GM19467 (cell line): ENCODE measurements around the gene CHCHD6.

ENCODE experiments used
- ATAC-seq: cut with Tn5 transposase; IDR thresholded peaks from one replicate; pipeline ENCODE4 v1.9.1; 2021; ENCODE audit warnings: mild to moderate bottlenecking, moderate library complexity; ENCODE audit not compliant: unreplicated experiment

Gene CHCHD6

DNA sequence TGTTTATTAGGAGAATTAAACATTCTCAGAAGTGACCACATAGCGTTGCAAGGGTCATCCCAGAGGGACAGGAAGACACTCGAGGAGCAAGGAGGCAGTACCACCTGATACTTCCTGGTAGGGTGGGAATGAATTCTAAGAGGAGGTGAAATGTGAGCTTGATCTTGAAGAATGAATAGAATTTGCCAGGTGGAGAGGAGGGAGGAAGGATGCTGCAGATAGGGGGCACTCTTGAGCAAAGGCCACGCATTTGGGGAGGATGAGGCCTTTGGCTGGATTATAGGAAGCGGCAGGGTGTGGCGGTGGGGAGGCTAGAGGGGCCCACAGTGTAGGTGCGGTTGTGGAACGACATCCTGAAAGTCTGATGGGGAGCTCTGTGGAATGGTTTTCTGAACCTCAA lies 33.5 kb downstream of the CHCHD6 start:
- ATAC-seq = no peak

- ATAC-seq = no peak
These were observed 38.0 kb downstream of the CHCHD6 start for GRCh38 chr3:126742057-126742456.

GRCh38 chr3:126743350-126743749 lies 39.3 kb downstream of the CHCHD6 start:
- ATAC-seq = no peak

GRCh38 chr3:126743781-126744180 lies 39.7 kb downstream of the CHCHD6 start:
- no peak for ATAC-seq

DNA sequence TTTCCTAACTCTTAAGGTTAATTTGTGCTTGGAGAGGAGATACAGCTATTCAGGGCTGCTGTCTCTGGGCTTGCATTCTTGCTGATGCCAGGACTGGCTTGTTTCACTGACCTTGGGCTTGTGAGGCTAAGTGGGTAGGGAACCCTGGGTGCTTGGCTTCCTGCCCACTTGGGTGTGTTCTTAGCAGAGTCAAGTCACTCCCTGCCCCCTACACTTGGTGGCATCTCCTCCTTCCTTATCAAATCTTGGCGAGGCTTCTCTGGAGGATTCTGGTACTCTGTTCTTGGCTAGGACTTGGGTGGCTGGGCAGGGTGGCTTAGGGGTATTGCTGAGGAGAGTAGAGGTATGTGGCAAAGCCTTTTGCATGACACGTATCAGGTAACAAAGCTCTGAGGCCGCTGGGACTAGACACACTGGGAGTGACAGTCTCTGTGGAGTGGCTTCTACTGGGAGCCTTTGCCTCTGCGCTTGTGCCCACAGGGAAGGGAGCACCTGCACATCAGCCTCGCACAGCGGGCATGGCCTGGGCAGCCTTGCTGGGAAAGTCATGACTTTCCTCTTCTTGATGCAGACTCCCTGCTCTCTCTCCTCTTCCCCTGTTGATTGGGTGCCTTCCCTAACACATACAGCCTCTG lies 41.8 kb downstream of the CHCHD6 start:
- no peak for ATAC-seq

- ATAC-seq = no peak
These were observed 42.5 kb downstream of the CHCHD6 start for GRCh38 chr3:126746395-126747177.

DNA sequence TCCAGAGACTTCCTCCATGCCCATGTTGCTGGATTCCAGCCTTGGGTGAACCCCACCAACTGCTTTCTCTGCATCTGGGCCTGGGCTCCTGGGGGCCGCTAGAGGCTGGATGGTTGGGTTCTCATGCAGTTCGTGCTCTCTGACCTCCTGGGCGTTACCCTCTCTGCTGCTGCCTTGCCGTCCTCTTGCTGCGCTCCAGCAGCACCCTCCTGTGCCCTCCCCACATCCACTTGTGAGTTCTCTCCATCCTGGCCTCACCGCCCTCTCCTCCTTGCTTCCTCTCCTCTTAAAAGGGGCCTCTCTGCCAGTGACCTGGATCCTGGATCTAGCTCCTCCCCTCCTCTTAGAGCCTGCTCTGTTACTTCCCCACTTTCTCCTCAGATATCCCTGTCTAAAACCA lies 43.7 kb downstream of the CHCHD6 start:
- no peak for ATAC-seq

DNA sequence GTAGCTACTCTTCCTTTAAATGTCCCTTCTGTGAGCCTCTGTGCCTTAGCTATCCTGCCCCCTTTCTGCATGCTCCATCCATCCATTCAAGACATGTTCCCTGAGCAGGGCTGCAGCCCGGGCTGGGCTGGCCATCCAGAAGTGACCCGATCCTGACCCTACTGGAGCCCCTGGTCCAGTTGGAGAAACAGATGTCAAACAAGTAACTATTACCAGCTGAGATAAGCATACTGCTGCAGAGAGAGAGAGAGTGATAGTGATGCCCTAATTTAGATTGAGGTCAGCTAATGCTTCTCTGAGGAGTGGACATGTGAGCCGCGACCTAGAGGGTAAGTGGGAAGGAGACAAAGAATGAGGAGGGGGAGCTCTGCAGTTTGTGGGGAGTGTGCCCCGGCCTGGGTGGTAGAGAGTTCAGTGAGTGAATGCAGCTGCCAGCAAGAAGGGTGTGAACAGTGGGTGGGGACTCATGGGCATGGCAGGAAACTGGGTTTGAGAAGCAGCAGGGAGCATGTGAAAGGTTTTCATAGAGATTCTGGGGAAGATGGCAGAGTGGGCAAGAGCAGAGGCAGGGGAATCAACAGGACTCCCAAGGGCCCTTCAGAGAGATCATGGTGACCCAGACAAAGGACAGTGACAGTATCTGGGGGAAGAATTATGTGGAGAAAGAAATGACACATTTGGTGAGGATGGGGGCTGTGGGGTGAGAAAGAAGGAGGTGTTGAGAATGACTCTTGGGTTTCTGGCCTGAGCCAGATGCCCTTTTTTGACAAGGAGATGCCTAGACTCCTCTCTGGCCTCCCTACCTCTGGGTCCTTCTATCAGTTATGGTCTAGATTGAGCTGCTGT lies 44.9 kb downstream of the CHCHD6 start:
- no peak for ATAC-seq

- no peak for ATAC-seq
These were observed 45.5 kb downstream of the CHCHD6 start for GRCh38 chr3:126749547-126749875.

DNA sequence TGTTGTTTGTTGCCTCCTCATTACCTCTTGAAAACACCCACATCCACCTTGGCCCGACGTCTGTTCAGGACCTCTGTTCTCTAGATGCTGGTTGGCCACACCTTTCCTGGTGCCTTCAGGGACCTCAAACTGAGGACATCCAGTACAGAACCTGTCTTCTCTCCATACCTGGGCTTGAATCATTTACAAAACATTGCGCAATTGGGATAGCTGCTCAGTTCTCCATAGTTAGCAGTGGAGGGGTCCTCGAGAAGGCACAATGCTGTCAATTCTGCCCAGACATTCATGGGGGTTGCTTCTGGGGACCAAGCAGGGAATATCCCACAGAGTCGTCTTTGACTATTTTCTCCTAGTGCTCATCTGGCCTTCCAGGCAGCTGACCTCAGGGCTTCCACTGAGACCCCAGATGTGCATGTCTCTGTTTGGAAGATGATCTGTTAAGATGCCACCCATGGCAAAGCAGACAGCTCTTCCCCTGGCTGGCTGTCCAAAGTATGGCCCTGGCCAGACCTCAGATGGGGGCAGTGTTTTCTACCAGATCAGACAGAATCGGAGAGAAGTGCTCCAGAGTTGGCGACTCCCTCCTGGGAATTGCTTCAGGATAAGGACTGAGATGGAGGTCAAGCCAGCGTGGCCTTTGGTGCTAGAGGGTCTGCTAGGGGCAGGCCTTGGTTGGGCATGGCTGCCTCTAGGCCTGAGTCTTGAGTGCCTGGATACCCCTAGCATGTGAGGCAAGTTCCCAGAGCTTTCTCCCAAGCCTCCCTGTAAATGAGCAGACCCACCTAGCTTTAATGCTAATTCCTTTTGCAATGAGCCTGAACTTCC lies 46.1 kb downstream of the CHCHD6 start:
- ATAC-seq = no peak

DNA sequence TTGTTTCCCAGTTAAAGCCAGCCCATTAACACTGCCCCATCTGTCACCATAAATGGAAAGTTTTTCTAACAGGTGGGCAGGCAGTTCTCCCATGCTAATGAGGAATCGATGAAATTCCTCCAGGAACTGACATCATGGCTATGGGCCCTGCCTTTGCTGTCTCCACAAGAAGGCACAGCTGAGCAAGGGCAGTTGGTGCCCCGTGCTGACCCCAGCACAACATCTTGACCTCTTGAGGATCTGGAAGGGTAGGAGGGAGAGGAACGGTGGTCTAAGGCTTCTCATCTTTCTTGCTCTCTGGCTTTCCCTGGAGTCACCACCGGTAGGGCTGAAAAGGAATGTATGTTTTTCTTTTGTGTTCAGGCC lies 46.7 kb downstream of the CHCHD6 start:
- no peak for ATAC-seq

- no peak for ATAC-seq
These were observed 47.7 kb downstream of the CHCHD6 start for GRCh38 chr3:126751611-126752302.

- no peak for ATAC-seq
These were observed 48.5 kb downstream of the CHCHD6 start for GRCh38 chr3:126752303-126753190.

DNA sequence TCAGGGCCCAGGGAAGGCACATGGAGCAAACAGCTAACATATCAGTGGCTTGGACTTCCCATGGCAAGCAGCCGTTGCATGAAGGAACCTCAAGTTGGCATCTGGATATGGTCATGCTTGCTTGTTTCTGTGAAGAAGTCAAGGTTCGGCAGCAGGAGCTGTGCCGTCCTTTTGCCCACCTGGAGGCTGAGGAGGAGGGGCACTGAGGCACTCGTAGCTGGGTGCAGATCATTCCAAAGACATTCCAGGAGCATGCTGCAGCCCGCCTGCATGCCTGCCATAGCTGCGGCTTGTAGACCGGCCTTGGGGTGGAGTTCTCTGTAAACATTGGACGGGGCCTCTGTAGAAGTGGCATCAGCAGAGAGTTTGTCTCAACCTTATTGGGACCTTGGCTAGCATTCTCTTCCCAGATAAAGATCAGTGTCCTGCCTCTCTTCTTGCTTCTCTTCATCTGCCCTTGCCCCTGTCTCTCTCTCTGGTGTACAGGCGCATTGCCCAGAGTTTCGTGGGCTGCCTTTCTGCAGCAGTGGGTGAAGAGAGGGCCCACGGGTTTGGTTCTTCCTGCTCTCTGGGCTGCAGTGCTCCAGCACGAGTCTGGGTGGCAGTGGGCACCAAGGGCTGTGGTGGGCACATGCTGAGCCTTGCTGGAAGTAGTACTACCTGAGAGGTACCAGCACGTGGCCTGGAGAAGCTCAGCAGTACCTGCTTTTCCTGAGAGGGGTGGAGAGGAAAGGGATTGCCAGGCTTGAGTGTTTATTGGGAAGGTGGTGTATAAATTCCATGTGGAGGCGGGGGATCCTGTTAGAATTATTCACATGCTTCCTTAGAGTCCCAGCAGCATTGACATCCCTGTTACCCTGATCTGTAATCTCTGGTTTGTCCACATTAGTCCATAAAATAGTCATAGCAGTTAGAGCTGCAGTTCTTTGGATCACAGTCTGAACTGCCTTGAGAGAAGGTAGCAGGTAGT lies 49.4 kb downstream of the CHCHD6 start:
- no peak for ATAC-seq

- ATAC-seq = no peak
These were observed 51.8 kb downstream of the CHCHD6 start for GRCh38 chr3:126755866-126756265.

GRCh38 chr3:126758026-126758425 lies 54.0 kb downstream of the CHCHD6 start:
- ATAC-seq = no peak

- ATAC-seq = no peak
These were observed 54.8 kb downstream of the CHCHD6 start for GRCh38 chr3:126758882-126759281.

DNA sequence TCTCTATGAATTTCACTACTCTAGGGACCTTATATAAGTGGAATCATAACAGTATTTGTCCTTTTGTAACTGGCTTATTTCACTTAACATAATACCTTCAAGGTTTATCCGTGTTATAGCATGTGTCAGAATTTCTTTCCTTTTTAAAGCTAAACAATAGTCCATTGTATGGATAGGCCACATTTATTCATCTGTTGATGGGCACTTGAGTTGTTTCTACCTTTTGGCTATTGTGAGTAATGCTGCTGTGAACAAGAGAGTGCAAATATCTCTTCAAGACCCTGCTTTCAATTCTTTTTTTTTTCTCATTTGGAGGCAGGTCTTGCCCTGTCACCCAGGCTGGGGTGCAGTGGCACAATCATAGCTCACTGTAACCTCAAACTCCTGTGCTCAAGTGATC lies 56.5 kb downstream of the CHCHD6 start:
- ATAC-seq = no peak
